GM15510 (cell line): ENCODE measurements around the gene TBATA.

ENCODE experiments used
- POLR2A ChIP-seq: IDR thresholded peaks from 3 replicates; pipeline ENCODE4 v1.6.1; 2011; ENCODE audit warnings: borderline replicate concordance; ENCODE audit not compliant: insufficient read length; ENCODE audit errors: extremely low read depth

The TBATA gene

DNA sequence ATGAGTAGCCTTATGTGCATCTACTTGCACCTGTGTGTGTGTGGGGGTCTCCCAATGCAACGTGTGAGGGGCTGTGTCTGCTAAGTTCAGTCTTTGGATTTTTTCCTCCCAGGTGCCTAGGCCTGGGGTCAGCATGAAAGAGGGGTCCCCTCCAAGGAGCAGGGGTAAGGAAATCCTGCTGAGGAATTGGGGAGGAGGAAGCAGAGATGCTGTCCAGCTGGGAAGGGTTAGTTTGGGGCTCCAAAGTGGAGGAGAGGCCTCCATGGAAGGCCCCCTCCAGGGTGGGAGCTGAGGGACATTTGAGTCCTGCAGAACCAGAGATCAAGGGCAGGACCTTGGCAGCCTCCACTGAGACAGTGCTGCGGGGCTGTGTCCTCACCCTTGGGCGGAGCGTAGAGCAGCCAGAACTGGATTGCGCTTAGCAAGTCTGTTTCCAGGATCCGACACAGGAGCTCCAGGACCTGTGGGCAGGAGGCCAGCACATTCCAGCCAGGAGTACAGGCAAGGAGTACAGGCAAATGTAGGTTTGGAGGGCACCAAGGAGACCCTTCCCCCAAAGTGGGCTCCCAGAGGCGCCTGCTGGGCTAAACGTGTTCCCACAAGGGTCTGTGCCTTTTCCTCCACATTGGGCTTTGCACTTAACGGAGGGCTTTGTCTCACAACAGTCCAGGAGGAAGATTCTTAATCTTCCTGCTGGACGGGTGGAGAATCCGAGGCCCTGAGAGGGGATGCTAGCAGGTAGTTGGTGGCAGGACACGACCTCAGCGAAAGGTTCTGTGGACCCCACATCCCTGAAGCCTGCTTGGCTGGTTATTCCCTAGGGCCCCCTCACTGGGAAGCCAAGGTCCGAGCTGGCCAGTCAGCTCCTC lies 10.1 kb downstream of the TBATA start:
- TF ChIP-seq POLR2A: no peak

GRCh38 chr10:70773965-70774809 lies 11.0 kb downstream of the TBATA start:
- no peak for TF ChIP-seq POLR2A

GRCh38 chr10:70773461-70773860 lies 11.7 kb downstream of the TBATA start:
- no peak for TF ChIP-seq POLR2A

DNA sequence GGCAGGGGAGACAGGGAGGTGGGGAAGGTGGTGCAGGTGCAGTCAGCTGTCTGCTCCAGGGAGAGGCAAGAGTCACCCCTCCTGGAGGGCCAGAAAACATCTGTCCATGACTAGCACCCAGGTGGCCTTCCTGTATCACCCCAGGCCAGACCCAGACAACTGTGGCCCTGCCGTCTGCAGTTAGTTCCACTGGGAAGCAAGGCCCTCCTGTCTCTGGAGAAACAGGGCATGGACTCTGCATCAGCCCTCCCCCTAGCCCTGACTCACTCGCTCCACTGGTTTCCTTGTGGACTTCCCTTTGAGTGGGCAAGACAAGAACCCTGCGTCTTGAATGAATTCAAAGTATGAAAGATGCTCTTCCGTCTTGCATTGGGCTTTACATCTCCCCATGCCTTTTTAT lies 12.6 kb downstream of the TBATA start:
- TF ChIP-seq POLR2A: no peak

- no peak for TF ChIP-seq POLR2A
Measured at GRCh38 chr10:70771311-70772194, 13.6 kb downstream of the TBATA start.

GRCh38 chr10:70770001-70770400 lies 15.2 kb downstream of the TBATA start:
- no peak for TF ChIP-seq POLR2A

DNA sequence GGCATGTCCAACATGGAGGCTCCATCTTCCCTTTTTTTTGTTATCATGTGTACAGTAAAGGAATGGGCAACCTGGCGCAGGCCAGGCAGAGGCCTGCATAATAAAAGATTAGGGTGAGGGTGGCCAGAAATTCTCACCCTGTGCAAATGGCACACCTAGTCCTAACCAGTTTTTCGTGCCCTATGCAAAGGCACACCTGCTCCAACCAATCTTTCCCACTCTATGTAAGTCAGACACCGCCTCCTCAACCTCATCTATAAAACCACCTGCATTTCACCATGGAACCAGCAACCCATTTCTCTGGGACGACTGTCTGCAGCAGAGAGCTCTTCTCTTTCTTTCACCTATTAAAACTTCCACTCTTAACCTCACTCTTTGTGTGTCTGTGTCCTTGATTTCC lies 16.1 kb downstream of the TBATA start:
- TF ChIP-seq POLR2A: no peak

- TF ChIP-seq POLR2A: no peak
Measured at GRCh38 chr10:70765794-70766594, 19.2 kb downstream of the TBATA start.

DNA sequence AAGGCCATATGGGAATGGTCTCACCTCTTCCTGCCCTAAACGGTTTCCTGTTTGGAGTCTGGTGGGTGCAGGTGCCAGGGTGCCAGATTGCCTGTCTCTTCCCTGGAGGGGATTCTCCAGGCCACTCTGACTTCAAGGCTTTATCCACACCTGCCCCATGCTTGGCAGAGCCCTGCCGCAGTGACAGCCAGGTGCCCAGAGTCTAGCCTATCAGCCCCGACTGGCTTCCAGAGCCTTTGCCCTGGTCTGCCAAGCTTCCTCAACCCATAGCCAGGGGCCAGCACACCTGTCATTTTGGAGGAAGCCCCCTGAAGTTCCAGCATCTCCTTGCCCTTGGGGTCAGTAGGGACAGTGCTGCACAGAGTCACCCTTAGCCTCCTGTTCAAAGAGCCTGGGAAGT lies 21.6 kb downstream of the TBATA start:
- TF ChIP-seq POLR2A: no peak

DNA sequence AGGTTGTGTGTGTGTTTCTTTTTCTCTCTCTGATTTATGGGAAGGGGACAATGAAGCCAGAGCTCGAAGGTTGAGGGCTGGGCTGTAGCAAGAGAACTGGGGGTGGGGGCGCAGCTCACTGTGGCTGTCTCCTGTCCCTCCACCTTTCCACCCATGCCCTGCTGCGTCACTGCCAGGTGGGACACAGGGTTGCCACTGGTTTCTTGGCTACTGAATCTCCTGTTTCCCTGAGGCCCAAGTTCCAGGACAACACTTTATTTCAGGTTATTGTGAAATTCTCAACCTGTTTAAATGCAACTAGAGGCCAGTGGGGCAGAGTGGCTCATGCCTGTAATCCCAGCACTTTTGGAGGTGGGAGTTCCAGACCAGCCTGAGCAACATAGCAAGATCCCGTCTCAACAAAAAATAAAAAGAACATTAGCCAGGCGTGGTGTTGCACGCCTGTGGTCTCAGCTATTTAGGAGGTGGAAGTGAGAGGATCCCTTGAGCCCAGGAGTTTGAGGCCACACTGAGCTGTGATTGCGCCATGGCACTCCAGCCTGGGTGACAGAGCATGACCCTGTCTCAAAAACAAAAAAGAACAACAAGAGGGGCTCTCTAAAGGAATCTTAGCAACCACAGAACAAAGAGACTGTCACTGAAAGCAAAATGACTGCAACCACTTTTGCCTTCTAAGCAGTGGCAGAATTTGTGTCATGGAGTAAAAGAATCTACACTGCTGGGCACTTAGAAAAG lies 22.6 kb downstream of the TBATA start:
- TF ChIP-seq POLR2A: no peak

- TF ChIP-seq POLR2A: no peak
Measured at GRCh38 chr10:70761727-70762350, 23.3 kb downstream of the TBATA start.

GRCh38 chr10:70761031-70761601 lies 24.1 kb downstream of the TBATA start:
- TF ChIP-seq POLR2A: no peak
